Measurements from ENCODE around the gene PILRA. TPM values are rescaled to one million over a fixed set of nuclear protein-coding genes. Genes with fewer than 3 reads are reported as not detected.
A peak's percentile ranks its signal among the peaks of the same experiment; 100 is the strongest.

The PILRA gene
- total RNA-seq, 1 donor from 2014 or later: 6.7 TPM

GRCh38 chr7:100428199-100428966, 55.1 kb downstream of the PILRA start, which contains the start of gene ZCWPW1:
ZCWPW1 (minus strand) TSS chr7:100428703; CDS start chr7:100420649, 8,054 bp downstream.
- Mint-ChIP-seq H3K9me3 (no peaks in the 10 kb centered on the region), H3K4me3 (peak within 1 kb of the TSS; percentile 90), H3K27ac (peak within 1 kb of the TSS; percentile 100), H3K27me3 (ENCODE audit: low read depth) (peaks cover 1% of the 10 kb centered on the region), H3K36me3 (peaks cover 1% of the 10 kb centered on the region), H3K4me1 (peaks cover 26% of the 10 kb centered on the region)
- no peak for TF ChIP-seq CTCF (IDR thresholded peaks at IDR 0.05; ENCODE audit: unreplicated experiment)
- peak; percentile 82 to 89 for DNase-seq (ENCODE audit: low spot score in 2 of 2, unreplicated experiment in 2 of 2)

- H3K27ac Mint-ChIP-seq: peak overlapping the region; percentile 100
- peaks cover 6% of the 10 kb centered on the region for H3K36me3 Mint-ChIP-seq
- peaks cover 1% of the 10 kb centered on the region for H3K27me3 Mint-ChIP-seq (ENCODE audit: low read depth)
- H3K4me1 Mint-ChIP-seq: peaks cover 29% of the 10 kb centered on the region
- peak overlapping the region; percentile 90 for H3K4me3 Mint-ChIP-seq
- TF ChIP-seq CTCF (IDR thresholded peaks at IDR 0.05; ENCODE audit: unreplicated experiment): peak; percentile 14
- H3K9me3 Mint-ChIP-seq: no peaks in the 10 kb centered on the region
- peak; percentile 100 for DNase-seq (ENCODE audit: low spot score in 2 of 2, unreplicated experiment in 2 of 2)
Measured at GRCh38 chr7:100428967-100429636, 55.8 kb downstream of the PILRA start.

- peak; percentile 7 for TF ChIP-seq CTCF (IDR thresholded peaks at IDR 0.05; ENCODE audit: unreplicated experiment)
- peak within 1 kb of the TSS; percentile 100 for H3K27ac Mint-ChIP-seq
- peaks cover 6% of the 10 kb centered on the region for H3K36me3 Mint-ChIP-seq
- DNase-seq (ENCODE audit: low spot score in 2 of 2, unreplicated experiment in 2 of 2): peak; percentile 100
- H3K9me3 Mint-ChIP-seq: no peaks in the 10 kb centered on the region
- H3K4me1 Mint-ChIP-seq: peaks cover 34% of the 10 kb centered on the region
- peak within 1 kb of the TSS; percentile 90 for H3K4me3 Mint-ChIP-seq
- H3K27me3 Mint-ChIP-seq (ENCODE audit: low read depth): peaks cover 1% of the 10 kb centered on the region
Measured at GRCh38 chr7:100429637-100430492, 56.6 kb downstream of the PILRA start, which contains the start of gene MEPCE. MEPCE (plus strand) TSS chr7:100429831; CDS start chr7:100430019, 188 bp downstream.

GRCh38 chr7:100430493-100431285, 57.4 kb downstream of the PILRA start:
- DNase-seq (ENCODE audit: low spot score in 2 of 2, unreplicated experiment in 2 of 2): no peak
- no peak for TF ChIP-seq CTCF (IDR thresholded peaks at IDR 0.05; ENCODE audit: unreplicated experiment)
- H3K4me3 Mint-ChIP-seq: peak overlapping the region; percentile 81
- peaks cover 6% of the 10 kb centered on the region for H3K36me3 Mint-ChIP-seq
- peaks cover 41% of the 10 kb centered on the region for H3K4me1 Mint-ChIP-seq
- H3K27ac Mint-ChIP-seq: peak overlapping the region; percentile 93
- no peaks in the 10 kb centered on the region for H3K9me3 Mint-ChIP-seq
- peaks cover 1% of the 10 kb centered on the region for H3K27me3 Mint-ChIP-seq (ENCODE audit: low read depth)
